Measurements from ENCODE around the gene SLC25A30. TPM values are rescaled to one million over a fixed set of nuclear protein-coding genes. Genes with fewer than 3 reads are reported as not detected.
"Not testable (repeated sequence)": the region's sequence is repeated elsewhere in the genome, so short reads cannot be mapped to it uniquely, and the experiment has no call there.

SLC25A30 gene
- total RNA-seq, 1 donor from 2014 or later = 31.4 TPM

DNA sequence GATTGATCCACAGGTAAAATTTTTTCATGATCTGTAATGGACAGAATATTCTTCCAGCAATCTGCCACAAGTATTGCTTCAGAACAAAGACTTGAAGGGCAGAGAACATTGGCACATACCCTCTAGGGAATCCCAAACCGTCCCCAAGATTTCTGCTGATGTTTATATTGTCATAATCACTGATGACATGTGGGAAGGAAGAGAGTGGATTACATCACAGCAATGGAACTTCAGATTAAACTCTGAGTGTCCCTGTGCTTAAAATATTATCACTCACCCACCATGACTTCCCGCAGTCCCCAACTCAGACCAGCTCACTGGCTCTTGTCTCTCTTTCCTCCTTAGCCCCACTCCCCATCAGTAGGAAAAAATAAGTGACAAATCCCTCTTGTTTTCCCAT is 68.7 kb downstream of the SLC25A30 start:
- intact Hi-C loops (cut with DNase I) = no loop called here
- Histone ChIP-seq H3K27ac (no peak overlapping the region), H3K4me1 (no peaks in the 10 kb centered on the region), H3K9me3 (no peaks in the 10 kb centered on the region), H3K4me3 (no peak overlapping the region), H3K27me3 (no peaks in the 10 kb centered on the region), H3K36me3 (peaks cover 62% of the 10 kb centered on the region)
- no peak for ATAC-seq
- TF ChIP-seq, protein P1, sequence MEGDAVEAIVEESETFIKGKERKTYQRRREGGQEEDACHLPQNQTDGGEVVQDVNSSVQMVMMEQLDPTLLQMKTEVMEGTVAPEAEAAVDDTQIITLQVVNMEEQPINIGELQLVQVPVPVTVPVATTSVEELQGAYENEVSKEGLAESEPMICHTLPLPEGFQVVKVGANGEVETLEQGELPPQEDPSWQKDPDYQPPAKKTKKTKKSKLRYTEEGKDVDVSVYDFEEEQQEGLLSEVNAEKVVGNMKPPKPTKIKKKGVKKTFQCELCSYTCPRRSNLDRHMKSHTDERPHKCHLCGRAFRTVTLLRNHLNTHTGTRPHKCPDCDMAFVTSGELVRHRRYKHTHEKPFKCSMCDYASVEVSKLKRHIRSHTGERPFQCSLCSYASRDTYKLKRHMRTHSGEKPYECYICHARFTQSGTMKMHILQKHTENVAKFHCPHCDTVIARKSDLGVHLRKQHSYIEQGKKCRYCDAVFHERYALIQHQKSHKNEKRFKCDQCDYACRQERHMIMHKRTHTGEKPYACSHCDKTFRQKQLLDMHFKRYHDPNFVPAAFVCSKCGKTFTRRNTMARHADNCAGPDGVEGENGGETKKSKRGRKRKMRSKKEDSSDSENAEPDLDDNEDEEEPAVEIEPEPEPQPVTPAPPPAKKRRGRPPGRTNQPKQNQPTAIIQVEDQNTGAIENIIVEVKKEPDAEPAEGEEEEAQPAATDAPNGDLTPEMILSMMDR (IDR thresholded peaks at IDR 0.05) = no peak
- DNase-seq = no peak

DNA sequence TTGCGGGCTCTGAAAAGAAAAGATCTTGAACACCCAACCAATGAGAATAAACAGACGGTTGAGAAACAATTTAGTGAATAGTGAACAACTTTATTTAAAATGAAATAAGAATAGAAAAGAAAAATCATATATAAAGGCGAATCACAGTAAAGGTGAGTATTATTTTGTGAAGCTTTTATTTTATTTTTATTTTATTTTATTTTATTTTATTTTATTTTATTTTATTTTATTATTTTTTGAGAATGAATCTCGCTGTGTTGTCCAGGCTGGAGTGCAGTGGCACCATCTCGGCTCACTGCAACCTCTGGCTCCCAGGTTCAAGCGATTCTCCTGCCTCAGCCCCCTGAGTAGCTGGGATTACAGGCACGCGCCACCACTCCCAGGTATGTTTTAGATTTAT is 74.1 kb downstream of the SLC25A30 start:
- H3K27me3 ChIP-seq; intact Hi-C loops (cut with DNase I); DNase-seq; ATAC-seq; H3K27ac ChIP-seq; H3K4me3 ChIP-seq; H3K9me3 ChIP-seq: not testable (repeated sequence)
- H3K4me1 ChIP-seq = peaks cover 16% of the 10 kb centered on the region
- peaks cover 38% of the 10 kb centered on the region for H3K36me3 ChIP-seq

Other genes starting within 250 kb of the SLC25A30 start
- not detected for gene KCTD4, start 217.3 kb downstream of the SLC25A30 start, total RNA-seq
- 4,924 TPM for gene TPT1, start 77.2 kb downstream of the SLC25A30 start, total RNA-seq
- 26.4 TPM for gene COG3, start 46.6 kb upstream of the SLC25A30 start, total RNA-seq
- gene ERICH6B, start 197.4 kb upstream of the SLC25A30 start, total RNA-seq = not detected

All from upper lobe of right lung (tissue), 1 donor.